Right cardiac atrium (tissue), 5 donors: ENCODE data around the gene PAAF1. TPM values are rescaled to one million over a fixed set of nuclear protein-coding genes. Genes with fewer than 3 reads are reported as not detected.

ENCODE experiments used
- ATAC-seq, 2 donors: fragments of 200-7000 bp; cut with Tn5 transposase; one replicate each; pipeline versions ENCODE4 v1.8.0 to v1.9.1; 2020; ENCODE audit warnings: moderate library complexity in 2 of 2, mild to moderate bottlenecking in 1 of 2
- DNase-seq, 3 donors: peaks; one replicate each; pipeline ENCODE4 v3.0.0-alpha.2; 2020
- H3K27ac ChIP-seq: one replicate; pipeline ENCODE4 v1.5.1; 2013; ENCODE audit warnings: mild to moderate bottlenecking, low read length, control low read depth, moderate library complexity
- H3K27me3 ChIP-seq: one replicate; pipeline ENCODE4 v1.6.1; 2013; ENCODE audit not compliant: control insufficient read depth, insufficient read depth
- H3K4me1 ChIP-seq: one replicate; pipeline ENCODE4 v1.6.1; 2013; ENCODE audit warnings: low read length; ENCODE audit not compliant: control insufficient read depth, insufficient read depth
- H3K4me3 ChIP-seq: one replicate; pipeline ENCODE4 v1.5.1; 2013; ENCODE audit warnings: low read length, control low read depth
- H3K9me3 ChIP-seq: one replicate; pipeline ENCODE4 v1.6.1; 2013; ENCODE audit warnings: low read length; ENCODE audit not compliant: control insufficient read depth
- WGBS: extraction: QIAGEN DNeasy Blood & Tissue Kit; methylation state at CpG from one replicate; pipeline ENCODE4 v1.1.7; 2013; 5-methylcytosine and 5-hydroxymethylcytosine counted together
- intact Hi-C, 4 donors: fragments of 100-400 bp; cut with DNase I; formaldehyde crosslinking; loops; one replicate each; pipeline versions ENCODE4 v1.11.0 to v1.14.0; 2022 to 2023
- polyA plus RNA-seq: library from polyadenylated mRNA; stranded (reverse); fragments of 200-250 nt; gene quantifications from one replicate; pipeline ENCODE4 v1.2.3, GENCODE V29; 2013
- total RNA-seq, 4 donors: library from RNA; stranded (reverse); fragmentation: NEBNext Ultra II Directional; extraction: Animal tissue kit (Norgen Biotek cat#: 25700); gene quantifications; one replicate each; pipeline ENCODE4 v1.2.1, GENCODE V29; 2021
- donor health status: healthy with polysubstance abuse.
- donor health status: DM: no; HTN: yes; CAD: no.
- donor health status: DM: no; HTN: no; CAD: no.
- donor health status: DM: no; HTN: yes; CAD: no; lungs with severe emphysema.
- donor health status: DM: yes; HTN: yes; CAD: no.

The PAAF1 gene
- total and polyA plus RNA-seq, 5 donors, result 12.7 to 22.8 (median 18.0) TPM

- H3K4me1 ChIP-seq, result no peaks in the 10 kb centered on the region
- ATAC-seq (no peak), DNase-seq (no peak)
- WGBS, result 65% methylated on average over 4 of the region's 4 CpGs
- H3K4me3 ChIP-seq, result no peak overlapping the region
- H3K9me3 ChIP-seq, result no peaks in the 10 kb centered on the region
- H3K27ac ChIP-seq, result no peak overlapping the region
- intact Hi-C loops, result loop anchor here in 3 of 4 donors (5.0 to 10.0 kb wide), 3 partner anchors 73 to 486 kb away; no protein-coding TSS in a partner anchor
- H3K27me3 ChIP-seq, result no peaks in the 10 kb centered on the region
These were observed 84.5 kb downstream of the PAAF1 start for GRCh38 chr11:73961321-73961720.

DNA sequence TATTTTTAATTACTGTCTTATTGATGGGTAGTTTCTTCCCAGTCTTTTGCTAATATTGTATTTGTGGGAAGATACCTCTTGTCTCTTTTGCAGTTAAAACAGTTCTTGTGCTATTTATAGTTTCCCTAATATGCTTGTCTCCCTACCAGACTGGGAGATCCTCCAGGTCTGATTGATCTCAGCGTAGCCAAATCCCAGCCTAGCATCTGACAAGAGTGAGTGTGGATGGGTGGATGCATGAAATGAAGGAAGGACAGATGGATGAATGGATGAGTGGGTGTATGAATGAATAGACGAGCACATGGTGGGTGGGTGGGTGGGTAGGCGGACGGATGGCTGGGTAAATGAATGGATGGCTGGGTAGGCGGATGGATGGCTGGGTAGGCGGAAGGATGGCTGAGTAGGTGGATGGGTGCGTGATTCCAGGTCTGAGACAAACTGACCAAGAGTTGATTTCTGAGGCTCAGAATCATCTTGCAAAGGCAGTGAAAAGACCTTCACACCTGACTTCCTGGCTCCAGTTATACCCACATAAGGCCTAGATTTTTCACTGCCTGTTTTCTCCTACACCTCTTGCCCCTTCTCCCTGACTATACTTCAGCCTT is 85.4 kb downstream of the PAAF1 start:
- ATAC-seq (no peak), DNase-seq (no peak)
- intact Hi-C loops, result loop anchor here in 3 of 4 donors (5.0 to 10.0 kb wide), 3 partner anchors 73 to 485 kb away; no protein-coding TSS in a partner anchor

GRCh38 chr11:73963861-73964260 is 87.1 kb downstream of the PAAF1 start:
- H3K27me3 ChIP-seq, result no peaks in the 10 kb centered on the region
- DNase-seq (no peak), ATAC-seq (no peak)
- no peak overlapping the region for H3K27ac ChIP-seq
- no peaks in the 10 kb centered on the region for H3K4me1 ChIP-seq
- 69% methylated on average over 8 of the region's 8 CpGs for WGBS
- H3K9me3 ChIP-seq, result no peaks in the 10 kb centered on the region
- H3K4me3 ChIP-seq, result no peak overlapping the region
- intact Hi-C loops, result loop anchor here in 3 of 4 donors (5.0 to 10.0 kb wide), 3 partner anchors 71 to 483 kb away; no protein-coding TSS in a partner anchor

More for the DNA sequence above, 85.4 kb downstream of the PAAF1 start:
- Histone ChIP-seq H3K27me3 (no peaks in the 10 kb centered on the region), H3K4me1 (no peaks in the 10 kb centered on the region), H3K4me3 (no peak overlapping the region), H3K9me3 (no peaks in the 10 kb centered on the region), H3K27ac (no peak overlapping the region)
- WGBS, result 73% methylated on average over 7 of the region's 7 CpGs

DNA sequence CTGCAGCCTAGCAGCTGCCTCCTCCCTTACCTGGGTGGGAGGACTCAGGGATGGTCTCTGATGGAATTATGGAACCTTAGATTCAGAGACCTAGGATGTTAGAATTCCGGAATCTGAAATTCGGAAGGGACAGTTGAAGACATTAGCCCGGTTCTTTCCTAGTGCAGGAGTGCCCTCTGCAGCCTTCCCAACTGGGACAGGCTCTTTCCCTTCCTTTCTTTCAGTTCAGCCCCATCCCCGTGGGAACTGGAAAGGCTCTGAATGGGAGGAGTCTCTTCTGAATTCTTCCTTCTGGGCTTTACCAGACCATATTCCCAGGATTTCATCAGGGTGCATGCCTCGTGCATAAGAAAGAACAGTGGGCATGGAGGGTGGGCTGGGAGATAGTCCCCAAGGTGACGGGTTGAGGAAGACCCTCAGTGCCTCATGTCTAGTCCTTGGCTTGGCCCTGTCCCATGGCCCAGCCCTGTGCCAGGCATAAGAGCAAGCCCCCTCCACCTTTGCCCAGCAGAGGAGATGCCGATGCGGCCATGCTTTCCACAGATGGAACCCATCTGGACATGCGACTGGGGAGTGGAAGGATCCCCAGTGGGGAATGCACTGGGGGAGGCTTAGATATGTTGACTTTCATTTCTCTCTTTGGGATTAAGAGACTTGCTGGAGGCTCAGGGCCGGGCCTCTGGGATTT is 88.4 kb downstream of the PAAF1 start:
- 58% methylated on average over 10 of the region's 10 CpGs for WGBS
- no peak overlapping the region for H3K27ac ChIP-seq
- no peaks in the 10 kb centered on the region for H3K27me3 ChIP-seq
- DNase-seq (no peak), ATAC-seq (peak in 1 of 2 donors; percentile 8)
- no peaks in the 10 kb centered on the region for H3K9me3 ChIP-seq
- H3K4me3 ChIP-seq, result no peak overlapping the region
- no peaks in the 10 kb centered on the region for H3K4me1 ChIP-seq
- intact Hi-C loops, result loop anchor here in 2 of 4 donors (10.0 kb wide), 2 partner anchors 70 to 480 kb away; no protein-coding TSS in a partner anchor

- H3K27ac ChIP-seq, result no peak overlapping the region
- intact Hi-C loops, result loop anchor here in 2 of 4 donors (10.0 kb wide), 2 partner anchors 69 to 479 kb away; no protein-coding TSS in a partner anchor
- DNase-seq (no peak), ATAC-seq (no peak)
- no peaks in the 10 kb centered on the region for H3K27me3 ChIP-seq
- WGBS, result 64% methylated on average over 2 of the region's 2 CpGs
- no peak overlapping the region for H3K4me3 ChIP-seq
- no peaks in the 10 kb centered on the region for H3K9me3 ChIP-seq
- H3K4me1 ChIP-seq, result no peaks in the 10 kb centered on the region
These were observed 88.9 kb downstream of the PAAF1 start for GRCh38 chr11:73965764-73966121.

GRCh38 chr11:73968356-73968966 is 91.7 kb downstream of the PAAF1 start:
- WGBS, result 87% methylated on average over 15 of the region's 15 CpGs
- intact Hi-C loops, result loop anchor here in 2 of 4 donors (10.0 kb wide), 2 partner anchors 66 to 476 kb away; no protein-coding TSS in a partner anchor
- ATAC-seq, result no peak

GRCh38 chr11:73969091-73969490 is 92.3 kb downstream of the PAAF1 start:
- 75% methylated on average over 2 of the region's 2 CpGs for WGBS
- DNase-seq, result no peak
- intact Hi-C loops, result loop anchor here in 2 of 4 donors (10.0 kb wide), 2 partner anchors 66 to 476 kb away; no protein-coding TSS in a partner anchor

More at GRCh38 chr11:73968356-73968966, 91.7 kb downstream of the PAAF1 start:
- H3K27me3 ChIP-seq, result no peaks in the 10 kb centered on the region
- H3K27ac ChIP-seq, result no peak overlapping the region
- no peak overlapping the region for H3K4me3 ChIP-seq
- no peak for DNase-seq
- no peaks in the 10 kb centered on the region for H3K9me3 ChIP-seq
- no peaks in the 10 kb centered on the region for H3K4me1 ChIP-seq

GRCh38 chr11:73969991-73970800 is 93.4 kb downstream of the PAAF1 start:
- WGBS, result 78% methylated on average over 13 of the region's 13 CpGs
- Histone ChIP-seq H3K4me3 (no peak overlapping the region), H3K4me1 (no peaks in the 10 kb centered on the region), H3K9me3 (no peaks in the 10 kb centered on the region), H3K27me3 (no peaks in the 10 kb centered on the region), H3K27ac (no peak overlapping the region)
- intact Hi-C loops, result loop anchor here in 2 of 4 donors (10.0 kb wide), 2 partner anchors 65 to 475 kb away; no protein-coding TSS in a partner anchor
- no peak for DNase-seq
- ATAC-seq, result no peak

More at GRCh38 chr11:73969091-73969490, 92.3 kb downstream of the PAAF1 start:
- ATAC-seq, result no peak
- no peak overlapping the region for H3K4me3 ChIP-seq
- no peak overlapping the region for H3K27ac ChIP-seq
- H3K27me3 ChIP-seq, result no peaks in the 10 kb centered on the region
- no peaks in the 10 kb centered on the region for H3K9me3 ChIP-seq
- H3K4me1 ChIP-seq, result no peaks in the 10 kb centered on the region

GRCh38 chr11:73971175-73971719 is 94.4 kb downstream of the PAAF1 start:
- intact Hi-C loops, result no loop called here
- Histone ChIP-seq H3K4me1 (no peaks in the 10 kb centered on the region), H3K27ac (no peak overlapping the region), H3K27me3 (no peaks in the 10 kb centered on the region), H3K9me3 (no peaks in the 10 kb centered on the region), H3K4me3 (no peak overlapping the region)
- 85% methylated on average over 6 of the region's 6 CpGs for WGBS
- DNase-seq (no peak), ATAC-seq (no peak)

GRCh38 chr11:73972187-73972586 is 95.4 kb downstream of the PAAF1 start:
- Histone ChIP-seq H3K4me3 (no peak overlapping the region), H3K9me3 (no peaks in the 10 kb centered on the region), H3K27me3 (no peaks in the 10 kb centered on the region), H3K4me1 (no peaks in the 10 kb centered on the region), H3K27ac (no peak overlapping the region)
- WGBS, result 86% methylated on average over 1 of the region's 1 CpG
- intact Hi-C loops, result no loop called here
- DNase-seq (no peak), ATAC-seq (no peak)
